AML-193 (cell line): ENCODE data around the gene ELMO1.

Source experiments
- DNase-seq, 2 experiments: peaks; one replicate each; lab custom pipeline; 2025; lab: John Stamatoyannopoulos, UW

ELMO1 gene

DNA sequence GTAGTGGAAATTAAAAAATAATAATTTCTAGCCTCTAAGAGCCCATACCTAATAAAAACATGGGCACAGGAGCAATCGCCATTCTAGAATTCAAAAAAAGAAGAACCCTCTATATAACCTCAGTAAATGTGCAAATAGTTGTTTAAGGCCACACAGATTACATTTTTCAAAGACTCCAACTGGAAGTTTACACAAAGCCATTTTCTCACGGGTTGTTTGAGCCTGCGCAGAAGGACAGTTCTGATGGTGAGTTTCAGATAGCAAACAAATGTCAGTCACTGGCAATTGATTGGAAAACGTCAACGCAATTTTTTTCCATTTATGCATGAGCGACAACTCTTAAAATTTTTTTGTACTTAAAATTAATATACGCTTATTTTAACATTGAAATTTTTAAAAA lies 23.0 kb upstream of the ELMO1 start:
- DNase-seq: no peak

DNA sequence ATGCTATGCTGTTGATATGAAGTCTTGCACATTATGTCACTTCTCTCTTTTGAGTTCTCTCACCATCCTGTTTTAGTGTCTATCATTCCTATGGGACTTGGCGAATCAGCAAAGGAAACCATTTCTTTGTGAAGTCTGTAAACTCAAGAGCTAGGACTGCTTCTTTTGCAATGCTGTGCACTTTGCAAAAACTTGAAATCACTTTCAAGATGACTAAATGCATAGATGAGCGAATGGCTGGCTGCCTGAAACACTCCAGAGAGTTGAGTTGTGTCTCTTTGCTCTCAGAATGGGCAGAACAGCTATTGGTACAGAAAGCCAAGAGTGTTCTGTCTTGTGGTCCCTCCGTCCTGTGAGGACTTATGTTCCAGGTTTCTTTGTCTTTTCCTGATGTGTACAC lies 18.3 kb upstream of the ELMO1 start:
- no peak for DNase-seq

DNA sequence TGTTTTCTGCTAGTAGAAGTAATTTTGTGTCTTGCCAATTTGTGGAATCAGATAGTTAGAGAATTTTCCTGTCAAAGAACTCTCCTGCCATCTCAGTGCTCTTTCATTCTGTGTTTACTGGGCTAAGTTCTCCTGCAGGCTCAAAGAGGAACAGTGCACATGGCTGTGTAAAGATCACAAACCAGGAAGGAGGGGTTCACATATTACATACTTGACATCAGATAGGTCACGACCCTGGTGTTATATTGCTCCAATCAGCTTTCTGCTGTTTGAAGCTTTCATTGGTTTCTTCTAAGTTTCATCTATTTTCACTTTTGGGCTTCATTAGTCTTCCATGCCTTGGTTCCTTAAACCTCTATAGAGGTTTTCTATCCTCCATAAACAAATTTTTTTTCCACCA lies 13.5 kb upstream of the ELMO1 start:
- DNase-seq: peak in 1 of 2 experiments; percentile 19

DNA sequence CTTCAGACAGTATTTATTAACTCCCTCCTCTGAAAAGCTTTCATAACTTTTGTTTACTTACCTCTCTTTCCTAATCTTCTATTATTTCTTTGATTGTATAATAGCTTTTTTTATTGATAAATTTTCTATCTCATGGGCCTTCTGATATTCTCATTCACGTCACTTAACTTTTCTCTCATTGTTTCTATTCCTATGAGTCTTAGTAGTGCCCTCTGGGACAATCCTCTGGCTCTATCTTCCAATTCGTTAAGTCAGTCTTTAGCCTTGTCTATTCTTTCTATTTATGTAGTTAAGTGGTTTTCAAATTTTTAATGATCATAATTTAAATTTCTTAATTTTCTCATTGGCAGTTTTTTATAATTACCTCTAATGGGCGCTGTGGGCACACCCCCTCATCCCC lies 6.4 kb upstream of the ELMO1 start:
- no peak for DNase-seq

DNA sequence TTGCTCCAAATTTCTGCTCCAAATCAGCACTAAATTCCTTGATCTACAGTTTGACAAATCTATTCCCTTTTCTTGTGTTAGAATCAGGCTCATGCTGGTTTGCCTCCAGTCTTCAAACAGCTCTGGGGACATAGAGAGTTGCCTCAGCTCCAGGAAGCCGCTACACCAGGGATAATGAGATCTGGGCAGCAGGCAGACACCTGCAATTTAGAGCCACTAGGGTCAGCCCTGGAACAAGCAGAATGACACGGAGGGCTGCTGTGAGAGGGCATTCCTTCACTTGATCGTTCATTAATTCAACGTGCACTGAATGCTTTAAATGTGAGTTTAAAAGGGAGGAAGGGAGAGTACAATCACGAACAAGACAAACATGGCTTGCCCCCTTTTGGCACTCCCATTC lies 3.7 kb upstream of the ELMO1 start:
- DNase-seq: no peak

DNA sequence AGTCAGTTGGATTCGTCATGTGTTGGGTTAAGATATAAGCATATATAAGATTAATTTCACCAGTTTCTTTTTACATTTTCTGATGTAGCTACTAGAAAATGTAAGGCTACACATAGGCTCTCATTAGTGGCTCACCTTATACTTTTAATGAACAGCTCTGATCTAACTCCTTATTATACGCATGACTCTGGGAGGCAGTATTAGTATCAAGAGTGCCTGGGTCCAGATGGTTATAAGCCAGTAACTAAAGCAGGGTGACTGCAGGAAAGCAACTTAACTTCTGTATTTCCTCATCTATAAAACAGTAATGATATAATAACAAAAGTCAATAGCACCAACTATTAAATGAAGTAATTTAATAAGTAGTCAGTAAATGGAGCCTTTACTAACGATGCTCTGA lies 1.4 kb upstream of the ELMO1 start:
- no peak for DNase-seq

DNA sequence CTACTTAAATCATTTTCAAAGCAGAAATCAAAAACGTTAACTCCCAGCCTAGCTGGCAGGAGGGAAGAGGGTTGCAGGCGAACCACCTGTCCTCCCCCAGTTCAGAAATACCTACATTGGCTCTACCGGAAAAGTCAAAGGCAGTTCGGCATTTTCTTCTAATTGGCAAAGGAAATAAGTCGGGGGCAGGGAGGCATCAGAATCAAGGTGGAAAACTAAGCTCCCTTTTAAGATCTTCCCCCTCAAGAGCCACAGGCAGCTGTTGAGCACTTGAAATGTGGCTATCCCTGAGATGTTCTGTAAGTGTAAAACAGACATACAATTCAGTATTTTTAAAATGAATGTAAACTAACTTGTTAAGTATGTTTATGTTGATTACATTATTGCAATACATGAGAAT lies 957 bp upstream of the ELMO1 start:
- DNase-seq: no peak

DNA sequence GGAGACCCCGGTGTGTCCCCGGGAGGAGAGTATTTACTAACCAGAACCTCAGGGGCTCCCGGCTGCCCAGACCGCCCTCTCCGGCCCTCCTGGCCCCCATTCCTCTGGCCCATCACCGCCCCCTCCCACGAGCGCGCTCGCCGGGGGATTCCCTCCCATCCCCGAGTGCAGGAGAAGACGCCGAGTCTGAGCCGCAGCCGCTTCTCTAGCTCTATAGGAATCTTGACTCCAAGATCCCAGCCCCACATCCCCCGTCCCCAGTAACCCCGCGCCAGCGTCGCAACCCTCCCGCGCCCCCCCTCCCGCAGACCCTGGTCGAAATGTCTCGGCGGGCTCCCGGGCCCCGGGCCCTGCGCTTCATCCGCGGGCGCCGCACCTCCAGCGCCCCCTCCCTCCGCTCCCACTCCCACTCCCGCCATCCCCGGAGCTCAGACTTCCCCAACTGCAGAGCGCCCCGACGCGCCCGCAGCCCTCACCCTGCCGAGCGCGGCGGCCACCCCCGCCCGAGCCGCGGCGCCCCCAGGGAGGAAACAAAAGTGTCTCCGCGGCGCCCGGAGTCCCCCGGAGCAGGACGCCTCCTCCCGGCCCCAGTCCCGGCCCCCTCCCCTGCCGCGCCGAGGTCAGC lies 541 bp downstream of the ELMO1 start:
- DNase-seq: no peak

DNA sequence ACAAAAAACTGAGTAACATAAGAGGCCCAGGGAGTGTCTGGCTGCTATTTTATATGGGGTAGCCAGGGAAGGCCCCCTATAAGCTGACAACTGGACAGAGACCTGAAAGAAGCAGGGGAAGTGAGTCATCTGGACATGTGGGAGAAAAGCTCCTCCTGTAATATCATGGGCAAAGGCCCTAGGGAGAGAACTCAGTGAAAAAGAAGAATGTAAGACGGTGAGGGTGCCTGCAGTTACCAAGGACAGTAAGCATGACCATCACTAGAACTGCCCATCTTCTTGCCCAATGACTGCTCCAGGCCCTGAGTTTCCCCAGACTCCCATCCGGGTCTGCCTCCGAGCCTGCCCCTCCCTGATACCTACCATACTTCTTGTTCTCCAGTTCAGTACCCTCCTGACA lies 2.3 kb downstream of the ELMO1 start:
- no peak for DNase-seq

DNA sequence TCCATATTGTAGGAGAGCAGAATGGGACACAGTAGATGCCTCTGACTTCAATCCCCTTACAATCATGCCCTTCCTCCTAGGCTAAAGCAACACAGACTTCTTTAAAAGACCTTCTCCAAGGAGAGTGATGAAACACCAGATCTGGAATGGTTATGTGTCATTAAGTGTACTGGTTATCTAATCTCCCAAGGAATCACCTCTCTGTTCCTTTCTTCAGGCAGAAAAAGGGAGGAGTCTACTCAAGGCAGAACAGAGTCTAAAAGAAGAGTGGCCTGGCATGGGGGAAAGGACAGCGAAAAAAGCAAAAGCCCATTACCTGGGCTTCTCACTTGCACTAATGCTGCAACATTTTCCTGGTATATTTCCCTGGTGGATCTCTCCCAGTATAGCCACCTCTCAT lies 2.9 kb downstream of the ELMO1 start:
- DNase-seq: no peak

DNA sequence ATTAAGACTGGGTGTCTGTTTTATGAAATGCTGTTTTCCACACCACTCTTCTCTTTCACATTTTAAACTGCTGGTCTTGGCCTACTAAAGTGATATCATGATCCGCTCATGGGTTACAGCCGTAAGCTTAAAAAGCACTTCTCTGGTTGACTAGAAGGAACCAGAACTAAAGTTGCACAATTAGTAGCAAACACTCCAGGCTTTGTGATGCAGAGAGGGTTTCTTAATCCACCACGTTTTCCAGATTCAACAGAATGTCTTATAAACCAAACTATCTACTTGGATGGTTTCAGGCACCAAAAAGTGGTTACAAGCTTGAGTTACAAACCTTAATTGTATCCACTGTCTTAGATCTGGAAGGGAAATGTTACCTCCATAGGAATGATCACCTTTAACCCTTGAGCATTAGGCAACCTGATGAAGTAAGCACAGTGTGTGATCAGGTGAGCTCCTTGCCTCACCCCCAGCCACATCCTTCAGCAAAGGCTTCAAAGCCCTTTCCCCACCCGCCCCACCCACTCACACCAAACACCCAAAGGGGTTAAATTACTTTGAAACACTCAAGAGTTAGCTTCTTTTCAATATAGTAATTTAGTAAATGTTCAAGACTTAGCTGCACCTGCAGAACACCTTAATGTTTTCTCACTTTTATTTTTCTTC lies 3.5 kb downstream of the ELMO1 start:
- peak; percentile 64 to 66 for DNase-seq

DNA sequence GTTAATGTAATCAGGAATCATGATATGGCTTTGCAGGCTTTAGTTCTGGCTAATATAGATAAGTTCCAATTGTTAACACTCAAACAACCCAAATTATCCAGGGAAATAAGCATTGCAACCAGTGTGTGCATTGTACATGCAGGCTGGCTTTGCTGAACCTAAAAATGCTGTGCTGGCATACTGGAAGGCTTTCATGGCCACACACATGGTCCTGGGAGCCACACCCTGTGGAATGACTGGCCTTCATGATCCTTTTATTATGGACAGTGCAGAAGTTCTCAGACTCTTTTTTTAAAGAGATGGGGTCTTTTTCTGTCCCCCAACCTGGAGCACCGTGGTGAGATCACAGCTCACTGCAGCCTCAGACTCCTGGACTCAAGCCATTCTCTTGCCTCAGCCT lies 5.0 kb downstream of the ELMO1 start:
- DNase-seq: no peak

DNA sequence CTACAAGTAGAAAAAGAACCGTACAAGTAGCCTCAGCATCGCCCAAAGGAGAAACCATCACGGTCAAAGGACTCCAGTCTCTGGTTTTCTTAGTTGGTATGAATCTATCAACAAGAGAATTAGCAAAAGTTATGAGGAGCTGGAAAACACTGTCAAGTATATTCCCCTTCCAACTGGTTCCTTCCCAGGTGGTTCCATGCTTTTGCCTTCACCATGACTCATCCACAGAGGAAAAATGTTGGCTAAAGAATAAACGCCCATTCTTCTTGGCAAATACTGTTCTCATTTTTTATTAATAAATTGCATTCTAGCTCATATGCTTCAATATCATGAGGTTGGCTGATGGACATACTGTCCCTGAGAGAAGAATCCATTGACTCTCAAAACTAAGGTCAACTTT lies 6.4 kb downstream of the ELMO1 start:
- DNase-seq: no peak

DNA sequence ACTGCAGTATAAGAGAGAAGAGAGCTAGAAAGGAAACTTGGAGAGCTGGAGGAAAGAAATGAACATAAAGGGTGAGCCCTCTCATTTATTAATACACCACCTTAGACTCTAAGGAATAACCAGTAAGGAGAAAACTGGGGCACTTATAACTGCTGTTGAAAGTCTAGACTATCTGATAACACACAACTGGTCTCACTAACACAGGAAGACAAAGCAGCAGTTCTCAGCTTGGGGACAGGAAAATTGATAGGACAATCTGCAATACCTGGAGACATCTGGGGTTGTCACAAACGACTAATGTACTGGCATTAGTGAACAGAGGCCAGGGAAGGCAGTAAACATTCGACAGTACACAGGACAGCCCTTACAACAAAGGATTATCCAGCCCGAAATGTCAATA lies 6.8 kb downstream of the ELMO1 start:
- DNase-seq: no peak

DNA sequence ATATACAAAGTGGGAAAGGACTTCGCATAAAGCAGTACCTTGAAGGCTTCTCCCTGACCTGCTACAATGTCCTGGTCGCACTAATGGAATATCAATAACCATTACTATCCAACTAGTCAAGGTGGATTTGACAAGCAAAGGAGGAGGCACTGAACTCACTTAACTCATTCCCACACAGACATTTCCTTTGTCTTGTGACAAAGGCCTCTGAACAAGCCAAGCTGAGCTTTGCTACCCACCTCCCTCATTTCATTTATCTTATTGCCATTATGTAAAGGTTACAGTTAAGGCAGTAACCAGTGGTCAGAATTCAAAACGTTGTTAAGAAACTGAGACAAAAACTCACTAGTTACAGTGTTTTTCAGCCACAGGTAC lies 7.3 kb downstream of the ELMO1 start:
- peak; percentile 36 to 48 for DNase-seq

DNA sequence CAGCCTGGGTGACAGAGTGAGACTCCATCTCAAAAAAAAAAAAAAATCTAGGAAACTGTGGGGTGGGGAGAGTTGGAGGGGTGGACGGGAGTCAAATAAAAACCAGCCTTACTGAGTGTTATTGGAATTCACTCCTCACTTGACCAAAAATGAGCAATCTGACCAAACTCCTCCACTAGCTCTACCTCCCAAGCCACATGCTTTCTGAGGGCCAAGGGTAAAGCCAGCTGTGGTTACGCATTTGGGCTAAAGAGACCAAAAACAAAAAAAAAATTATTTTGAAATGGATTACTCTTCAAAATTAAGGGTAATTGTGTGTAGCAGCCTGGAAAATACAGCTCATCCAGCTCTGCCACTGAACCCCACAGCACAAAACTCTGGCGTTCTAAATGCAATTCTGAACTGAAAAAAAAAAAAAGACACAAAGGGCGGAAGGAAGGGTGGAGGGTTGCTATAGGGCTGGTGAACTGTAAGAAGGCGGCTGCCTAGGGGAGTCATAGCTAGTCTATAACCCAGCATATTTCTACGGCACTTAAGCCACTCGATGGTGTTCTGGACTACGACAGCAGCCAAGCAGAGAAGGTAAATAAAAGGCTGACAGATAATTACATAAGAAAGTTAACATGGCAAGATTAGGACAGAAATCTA lies 7.8 kb downstream of the ELMO1 start:
- DNase-seq: no peak

DNA sequence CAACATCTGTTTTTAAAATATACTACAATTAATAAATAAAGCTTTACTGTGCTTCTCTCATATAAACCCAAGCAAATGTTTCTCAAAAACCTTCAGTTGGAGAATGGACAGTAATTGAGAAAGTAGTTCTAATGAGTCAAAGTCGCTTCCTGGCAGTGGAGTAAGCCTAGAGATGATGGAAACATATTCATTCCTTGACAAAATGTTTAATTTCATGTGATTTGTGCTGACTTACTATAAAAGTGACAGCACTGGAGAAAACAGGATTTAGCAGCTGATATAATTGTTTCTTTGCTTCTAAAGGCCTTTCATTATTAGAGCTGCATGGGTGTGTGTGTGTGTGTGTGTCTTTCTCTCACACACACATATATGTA lies 9.0 kb downstream of the ELMO1 start:
- DNase-seq: no peak

DNA sequence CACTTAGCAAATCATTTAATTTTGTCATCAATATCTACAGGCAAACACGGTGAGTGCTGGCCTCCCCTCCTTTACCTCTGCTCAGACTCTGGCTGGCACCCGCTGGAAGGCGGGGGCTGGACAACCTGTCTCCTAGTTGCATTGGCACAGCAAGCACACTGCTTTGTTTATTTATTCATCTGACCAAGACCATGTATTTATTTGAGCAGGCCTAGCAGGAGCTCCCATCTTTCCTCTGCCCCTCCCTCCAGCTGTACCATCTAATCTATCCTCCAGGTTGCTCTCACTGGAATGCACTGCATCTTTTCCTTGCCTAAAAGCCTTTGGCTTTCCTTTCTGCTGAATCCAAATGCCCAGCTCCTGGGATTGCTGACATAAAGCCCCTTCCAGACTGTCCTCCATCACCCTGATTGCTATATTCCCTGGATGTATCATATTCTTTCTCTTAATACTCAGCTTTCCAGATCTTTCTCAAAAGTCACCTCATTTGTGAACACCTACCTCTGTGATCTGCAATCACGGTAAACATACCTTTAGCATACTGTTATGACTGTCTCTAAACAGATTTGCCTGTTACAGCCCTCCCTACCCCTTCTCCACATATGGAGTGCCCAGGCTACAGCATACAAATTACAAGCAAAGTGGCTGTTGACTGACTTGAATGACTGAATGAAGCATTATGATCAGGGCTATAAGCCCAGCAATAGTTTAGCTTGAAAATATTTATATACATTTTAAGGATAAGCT lies 9.6 kb downstream of the ELMO1 start:
- no peak for DNase-seq

DNA sequence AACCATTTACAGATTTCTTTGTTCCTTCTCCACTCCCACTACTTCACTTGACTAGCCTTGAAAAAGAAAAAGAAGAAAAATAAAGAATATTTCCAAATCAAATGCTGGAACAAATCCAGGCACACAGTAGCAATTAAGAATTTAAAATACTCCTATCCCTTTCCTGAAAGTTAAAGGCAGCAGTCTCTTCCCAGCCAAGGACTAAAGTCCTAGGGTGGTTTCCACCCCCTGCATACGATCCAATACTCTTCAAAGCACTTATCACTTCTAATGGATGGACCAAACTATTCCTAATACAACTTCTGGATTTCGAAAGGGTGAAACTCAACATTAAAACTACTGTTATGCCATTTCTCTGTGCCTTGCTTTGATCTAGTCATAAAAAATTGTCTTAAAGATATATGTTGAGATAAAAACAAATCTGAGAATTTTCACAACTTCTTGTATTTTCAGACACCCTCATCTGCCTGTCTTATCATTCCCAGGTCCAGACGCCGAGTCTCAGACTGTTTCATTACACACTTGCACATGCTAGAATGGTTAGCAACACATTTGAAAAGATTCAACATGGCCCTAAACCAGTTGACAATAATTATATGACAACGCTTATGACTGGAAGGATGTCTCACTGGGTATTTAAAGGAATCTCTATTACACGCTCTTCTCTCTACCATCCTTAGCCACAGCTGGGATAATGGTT lies 13.4 kb downstream of the ELMO1 start:
- DNase-seq: no peak

DNA sequence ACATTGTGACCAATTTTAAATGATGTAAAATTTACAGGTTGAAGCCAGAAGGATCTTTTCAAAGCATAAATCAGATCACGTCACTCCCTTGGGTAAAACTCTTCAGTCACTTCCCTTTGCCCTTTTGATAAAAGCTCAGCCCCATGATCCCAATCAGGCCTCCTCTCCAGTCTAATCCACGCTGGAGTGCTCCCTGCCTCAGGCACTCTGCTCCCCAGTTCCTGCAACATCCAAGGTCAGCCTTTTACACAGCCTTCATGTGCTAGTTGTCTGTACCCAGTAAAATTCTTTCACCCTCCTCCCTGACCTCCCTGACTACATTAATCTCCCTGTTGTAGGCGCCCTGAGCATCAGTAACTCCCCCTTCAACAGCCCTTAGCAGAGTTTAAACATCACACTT lies 14.1 kb downstream of the ELMO1 start:
- no peak for DNase-seq

DNA sequence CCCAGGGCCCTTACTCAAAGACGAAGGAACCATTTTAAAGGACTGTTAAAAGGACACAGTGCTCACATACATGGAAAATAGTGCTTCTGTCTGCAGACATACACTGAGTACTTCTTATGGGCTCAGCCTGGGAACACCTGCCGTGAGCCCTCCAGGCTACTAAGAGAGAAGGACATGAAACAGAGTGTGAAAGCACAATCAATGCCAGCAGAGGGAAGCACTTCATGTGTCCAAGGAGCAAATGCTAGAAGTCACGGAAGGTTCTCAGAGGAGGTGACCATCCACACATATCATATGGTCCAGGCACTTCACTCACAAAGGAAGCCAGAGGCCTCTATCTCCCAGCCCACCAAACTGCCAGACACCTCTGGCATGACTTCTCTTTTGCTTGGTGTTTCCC lies 15.5 kb downstream of the ELMO1 start:
- no peak for DNase-seq

DNA sequence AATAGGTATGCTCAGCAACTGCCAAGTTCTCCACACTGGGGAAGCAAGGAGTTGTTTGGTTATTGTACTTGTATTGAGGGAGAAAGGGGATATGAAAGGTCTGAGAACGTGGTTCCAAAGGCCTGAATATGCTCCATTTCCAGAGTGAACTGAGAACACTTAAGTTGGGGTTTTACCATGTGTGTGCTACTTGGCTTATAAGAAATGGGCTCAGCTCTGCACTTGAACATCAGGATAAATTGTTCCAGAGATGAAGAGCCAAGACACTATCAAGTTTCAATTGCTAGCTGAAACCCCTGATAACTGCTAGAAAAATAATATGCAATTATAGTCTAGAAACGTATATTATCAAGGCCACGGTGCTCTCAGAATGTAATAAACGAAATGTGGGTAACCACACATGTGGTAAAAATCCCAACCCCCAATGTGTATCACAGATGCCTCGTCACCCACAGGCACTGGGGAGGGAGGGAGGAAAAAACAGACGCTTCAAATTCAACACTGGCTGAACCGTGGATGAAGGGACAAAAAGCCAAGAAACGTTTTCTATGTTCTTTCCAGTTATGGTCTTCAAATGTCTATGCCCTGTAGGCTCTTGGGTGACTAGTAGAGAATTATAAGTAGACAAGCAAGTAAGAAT lies 16.3 kb downstream of the ELMO1 start:
- no peak for DNase-seq
